OCI-LY3 (cell line): ENCODE results near the gene ADNP.
A peak's percentile ranks its signal among the peaks of the same experiment; 100 is the strongest.

Experiments
- H2AFZ ChIP-seq: fragments of 200-600, 300-600 bp; shearing (Covaris generic); 2 replicates; pipeline ENCODE4 v1.6.0; 2014; ENCODE audit warnings: antibody characterized with exemption, low read depth, low read length
- H3K27ac ChIP-seq: fragments of 200-600, 300-600 bp; sonication (generic); 2 replicates; pipeline ENCODE4 v1.5.1; 2014; ENCODE audit warnings: mild to moderate bottlenecking, low read length, moderate library complexity, mixed read lengths
- H3K27me3 ChIP-seq: fragments of 200-600, 300-600 bp; sonication (generic); 2 replicates; pipeline ENCODE4 v1.6.1; 2014; ENCODE audit warnings: low read depth, low read length, mixed read lengths
- H3K36me3 ChIP-seq: fragments of 200-600, 300-600 bp; sonication (generic); replicated peaks from 2 replicates; pipeline ENCODE3; 2014; ENCODE audit warnings: low read depth, low read length, mixed read lengths
- H3K4me1 ChIP-seq: fragments of 300-600, 200-600 bp; sonication (generic); 2 replicates; pipeline ENCODE4 v1.6.1; 2014; ENCODE audit warnings: low read length, mixed read lengths
- H3K4me2 ChIP-seq: fragments of 200-600, 300-600 bp; sonication (generic); 2 replicates; pipeline ENCODE4 v1.6.1; 2014; ENCODE audit warnings: low read length, mixed read lengths
- H3K4me3 ChIP-seq: fragments of 300-600, 200-600 bp; sonication (generic); 2 replicates; pipeline ENCODE4 v1.5.1; 2014; ENCODE audit warnings: antibody characterized with exemption, mild to moderate bottlenecking, low read length, moderate library complexity
- H3K79me2 ChIP-seq: fragments of 300-600, 200-600 bp; shearing (Covaris generic); 2 replicates; pipeline ENCODE4 v1.6.1; 2014; ENCODE audit warnings: mild to moderate bottlenecking, low read length, mixed read lengths
- H3K9ac ChIP-seq: fragments of 300-600, 200-600 bp; shearing (Covaris generic); 2 replicates; pipeline ENCODE4 v1.6.0; 2014; ENCODE audit warnings: mild to moderate bottlenecking, low read length, moderate library complexity
- H3K9me3 ChIP-seq: fragments of 200-600, 300-600 bp; shearing (Covaris generic); 2 replicates; pipeline ENCODE4 v1.6.1; 2014; ENCODE audit warnings: low read length, mixed read lengths; ENCODE audit not compliant: insufficient read depth
- H4K20me1 ChIP-seq: fragments of 200-600, 300-600 bp; sonication (generic); 2 replicates; pipeline ENCODE4 v1.6.1; 2016; ENCODE audit warnings: low read length, mixed read lengths; ENCODE audit not compliant: insufficient read depth
- EZH2phosphoT487 ChIP-seq: fragments of 200-600 bp; shearing (Covaris generic); IDR thresholded peaks from 2 replicates; pipeline ENCODE4 v1.6.1; 2018; ENCODE audit warnings: antibody characterized with exemption, mixed run types, low read depth
- TF ChIP-seq, protein P1 (sequence below): fragments of 200-600, 300-600 bp; sonication (generic); IDR thresholded peaks from 2 replicates; pipeline ENCODE4 v1.5.1; 2014; ENCODE audit warnings: antibody characterized with exemption, low read length, low read depth

The ADNP gene

DNA sequence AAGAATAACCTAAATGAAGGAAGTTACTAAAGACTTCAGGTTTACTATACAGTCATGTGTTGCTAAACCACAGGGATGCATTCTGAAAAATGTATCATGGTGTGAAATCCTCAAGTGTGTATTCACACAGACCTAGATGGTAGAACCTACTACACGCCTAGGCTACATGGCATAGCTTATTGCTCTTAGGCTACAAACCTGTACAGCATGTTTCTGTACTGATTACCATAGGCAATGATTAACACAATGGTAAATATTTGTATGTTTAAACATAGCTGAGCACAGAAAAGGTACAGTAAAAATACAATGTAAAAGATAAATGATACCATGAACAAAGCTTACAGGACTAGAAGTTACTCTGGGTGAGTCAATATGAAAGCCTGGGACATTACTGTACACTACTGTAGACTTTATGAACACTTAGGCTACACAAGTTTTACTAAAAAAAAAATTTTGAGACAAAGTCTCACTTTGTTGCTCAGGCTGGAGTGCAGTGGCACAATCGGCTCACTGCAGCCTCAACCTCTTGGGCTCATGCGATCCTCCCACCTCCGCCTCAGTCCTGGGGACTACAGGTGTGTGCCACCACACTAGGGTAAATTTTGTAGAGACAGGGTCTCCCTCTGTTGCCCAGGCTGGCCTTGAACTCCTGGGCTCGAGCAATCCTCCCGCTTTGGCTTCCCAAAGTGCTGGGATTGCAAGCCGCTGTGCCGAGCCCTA lies 36.0 kb downstream of the ADNP start:
- Histone ChIP-seq H3K9ac (no peak overlapping the region), H4K20me1 (peaks cover 51% of the 10 kb centered on the region), H3K79me2 (peaks cover 66% of the 10 kb centered on the region), H3K36me3 (peaks cover 81% of the 10 kb centered on the region), H2AFZ (no peak overlapping the region), H3K27ac (no peak overlapping the region), H3K9me3 (no peaks in the 10 kb centered on the region), H3K4me1 (peaks cover 44% of the 10 kb centered on the region), H3K27me3 (no peaks in the 10 kb centered on the region), H3K4me3 (no peak overlapping the region), H3K4me2 (no peak overlapping the region)
- TF ChIP-seq, protein P1, sequence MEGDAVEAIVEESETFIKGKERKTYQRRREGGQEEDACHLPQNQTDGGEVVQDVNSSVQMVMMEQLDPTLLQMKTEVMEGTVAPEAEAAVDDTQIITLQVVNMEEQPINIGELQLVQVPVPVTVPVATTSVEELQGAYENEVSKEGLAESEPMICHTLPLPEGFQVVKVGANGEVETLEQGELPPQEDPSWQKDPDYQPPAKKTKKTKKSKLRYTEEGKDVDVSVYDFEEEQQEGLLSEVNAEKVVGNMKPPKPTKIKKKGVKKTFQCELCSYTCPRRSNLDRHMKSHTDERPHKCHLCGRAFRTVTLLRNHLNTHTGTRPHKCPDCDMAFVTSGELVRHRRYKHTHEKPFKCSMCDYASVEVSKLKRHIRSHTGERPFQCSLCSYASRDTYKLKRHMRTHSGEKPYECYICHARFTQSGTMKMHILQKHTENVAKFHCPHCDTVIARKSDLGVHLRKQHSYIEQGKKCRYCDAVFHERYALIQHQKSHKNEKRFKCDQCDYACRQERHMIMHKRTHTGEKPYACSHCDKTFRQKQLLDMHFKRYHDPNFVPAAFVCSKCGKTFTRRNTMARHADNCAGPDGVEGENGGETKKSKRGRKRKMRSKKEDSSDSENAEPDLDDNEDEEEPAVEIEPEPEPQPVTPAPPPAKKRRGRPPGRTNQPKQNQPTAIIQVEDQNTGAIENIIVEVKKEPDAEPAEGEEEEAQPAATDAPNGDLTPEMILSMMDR, result no peak
- TF ChIP-seq EZH2phosphoT487, result no peak

DNA sequence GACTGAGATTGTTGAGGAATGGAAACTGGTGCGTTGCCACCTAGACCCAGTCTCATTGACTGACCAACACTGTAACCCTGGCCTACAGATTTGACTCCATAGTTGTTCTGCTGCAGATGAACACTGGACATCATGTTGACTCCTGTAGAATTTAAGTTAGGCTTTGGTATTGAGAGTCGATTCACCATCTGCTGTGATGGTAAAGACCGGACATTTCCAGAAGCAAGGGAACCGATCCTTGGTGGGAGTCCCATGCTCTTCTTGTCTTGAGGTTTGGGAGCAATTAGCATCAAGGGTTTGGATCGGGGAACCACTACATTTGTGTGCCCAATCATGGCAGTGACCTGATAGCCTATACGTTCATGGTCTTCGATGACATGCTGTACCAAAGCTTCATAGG lies 37.6 kb downstream of the ADNP start:
- peak overlapping the region; percentile 51 for H3K27ac ChIP-seq
- H3K79me2 ChIP-seq, result peaks cover 63% of the 10 kb centered on the region
- H3K27me3 ChIP-seq, result no peaks in the 10 kb centered on the region
- no peaks in the 10 kb centered on the region for H3K9me3 ChIP-seq
- H3K4me1 ChIP-seq, result peaks cover 44% of the 10 kb centered on the region
- H3K4me3 ChIP-seq, result no peak overlapping the region
- no peak overlapping the region for H2AFZ ChIP-seq
- H3K36me3 ChIP-seq, result peaks cover 85% of the 10 kb centered on the region
- H4K20me1 ChIP-seq, result peaks cover 59% of the 10 kb centered on the region
- TF ChIP-seq, protein P1, result no peak
- TF ChIP-seq EZH2phosphoT487, result no peak
- H3K9ac ChIP-seq, result no peak overlapping the region
- H3K4me2 ChIP-seq, result peak overlapping the region; percentile 40

DNA sequence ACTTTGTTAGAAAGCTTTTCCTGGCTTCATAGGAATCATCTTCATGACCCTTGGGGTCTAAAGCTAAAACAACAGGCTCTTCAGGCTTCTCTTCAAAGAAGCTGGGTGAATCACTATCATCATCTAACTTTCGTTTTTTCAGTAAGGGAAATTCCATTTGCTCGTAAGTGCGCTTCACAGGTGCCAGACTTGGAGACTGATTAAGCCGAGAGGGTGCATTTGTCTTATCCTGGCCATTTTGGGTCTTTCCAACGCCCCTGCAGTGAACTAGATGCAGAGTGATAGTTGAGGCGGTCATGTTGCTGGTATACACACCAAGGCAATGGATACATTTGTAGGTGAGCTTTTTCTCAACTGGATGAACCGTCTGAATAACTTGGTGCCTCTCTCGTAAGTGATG lies 38.8 kb downstream of the ADNP start:
- peak overlapping the region; percentile 51 for H3K27ac ChIP-seq
- peak overlapping the region; percentile 40 for H3K4me2 ChIP-seq
- H3K4me3 ChIP-seq, result peak overlapping the region; percentile 21; the same call in 1 of the 2 replicates
- no peaks in the 10 kb centered on the region for H3K9me3 ChIP-seq
- peaks cover 80% of the 10 kb centered on the region for H3K36me3 ChIP-seq
- H2AFZ ChIP-seq, result no peak overlapping the region
- no peaks in the 10 kb centered on the region for H3K27me3 ChIP-seq
- no peak for TF ChIP-seq EZH2phosphoT487
- H4K20me1 ChIP-seq, result peaks cover 48% of the 10 kb centered on the region
- H3K4me1 ChIP-seq, result peaks cover 44% of the 10 kb centered on the region
- no peak overlapping the region; the same call in 1 of the 2 replicates for H3K9ac ChIP-seq
- H3K79me2 ChIP-seq, result peaks cover 53% of the 10 kb centered on the region

DNA sequence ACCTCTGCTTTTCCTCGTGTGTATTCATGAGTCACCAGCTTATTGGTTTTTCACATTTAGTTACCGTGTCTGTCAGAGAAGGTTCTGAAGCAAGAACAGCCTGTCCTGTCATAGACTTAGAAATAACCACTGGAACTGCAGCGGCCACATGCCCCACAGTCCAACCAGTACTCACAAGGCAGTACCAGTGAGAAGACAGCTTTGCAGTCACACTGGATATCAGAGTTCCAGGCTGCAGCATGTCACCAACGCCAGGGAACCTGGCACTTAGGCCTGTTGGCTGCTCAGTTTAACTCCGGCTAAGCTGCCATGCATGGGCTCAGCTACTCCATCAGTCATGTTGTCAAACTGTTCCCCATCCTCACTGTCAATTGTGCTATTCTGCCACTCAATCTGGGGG lies 40.1 kb downstream of the ADNP start:
- Histone ChIP-seq H2AFZ (no peak overlapping the region), H3K79me2 (peaks cover 47% of the 10 kb centered on the region), H3K27ac (no peak overlapping the region), H3K9ac (no peak overlapping the region), H3K4me1 (peaks cover 44% of the 10 kb centered on the region), H3K4me2 (no peak overlapping the region), H3K36me3 (peaks cover 76% of the 10 kb centered on the region), H3K9me3 (no peaks in the 10 kb centered on the region), H3K27me3 (no peaks in the 10 kb centered on the region), H3K4me3 (no peak overlapping the region), H4K20me1 (peaks cover 48% of the 10 kb centered on the region)
- no peak for TF ChIP-seq EZH2phosphoT487
- TF ChIP-seq, protein P1, result no peak
